ENCODE measurements around the gene PIK3R1. TPM values are rescaled to one million over a fixed set of nuclear protein-coding genes. Genes with fewer than 3 reads are reported as not detected.

The PIK3R1 gene
- total and polyA plus RNA-seq, 2 of the 4 experiments (the other 2 are of a cell fraction), result 2.4 to 9.3 TPM

- POLR2A ChIA-PET (ENCODE audit: unreplicated experiment), result no interaction called here
- no TSS peak for BruUV-seq (replicated peaks)
- no CpG with 5 or more reads among the region's 2 CpGs for WGBS, 2 experiments (ENCODE audit: extremely low coverage in 2 of 2, insufficient read length in 1 of 2)
Measured at GRCh38 chr5:68348447-68349222, 133.1 kb downstream of the PIK3R1 start.

More at GRCh38 chr5:68348447-68349222, 133.1 kb downstream of the PIK3R1 start:
- Histone ChIP-seq H2BK15ac (ENCODE audit: low read depth, low read length) (no peak overlapping the region), H3K27me3 (ENCODE audit: control insufficient read depth, insufficient read depth, low read length) (peaks cover 3% of the 10 kb centered on the region; the same call in 1 of the 2 replicates), H3K56ac (ENCODE audit: extremely low read depth, insufficient read depth, low read length) (no peak overlapping the region), H2AK5ac (ENCODE audit: low read depth, low read length) (no peak overlapping the region), H3K4me1 (ENCODE audit: control insufficient read depth, insufficient read depth, low read length) (peaks cover 1% of the 10 kb centered on the region; the same call in 1 of the 2 replicates), H3K4ac (ENCODE audit: low read depth, low read length) (no peak overlapping the region), H2BK20ac (ENCODE audit: low read depth, low read length) (no peak overlapping the region), H3K14ac (replicated peaks; ENCODE audit: low read depth, low read length) (no peak overlapping the region), H3K9me1 (ENCODE audit: insufficient read depth, low read length) (0 out of 2 replicates have a peak, but pooled peaks cover 3% of the 10 kb centered on the region), H4K91ac (ENCODE audit: insufficient read depth, low read depth, low read length) (no peak overlapping the region), H3K36me3 (ENCODE audit: control insufficient read depth, insufficient read depth, low read length) (no peaks in the 10 kb centered on the region), H3K27ac (ENCODE audit: insufficient read depth, low read length) (no peak overlapping the region), H3K9ac (ENCODE audit: low read depth, low read length) (no peak overlapping the region), H4K20me1 (ENCODE audit: insufficient read depth, low read length) (no peaks in the 10 kb centered on the region), H3K4me2 (ENCODE audit: low read depth, low read length) (no peak overlapping the region), H3K4me3 (ENCODE audit: insufficient read depth, low read depth, low read length) (no peak overlapping the region), H3K23ac (ENCODE audit: low read depth, low read length) (no peak overlapping the region), H2BK120ac (ENCODE audit: low read depth, low read length) (no peak overlapping the region), H3K79me1 (ENCODE audit: low read depth in 1 of 2, low read length in 2 of 2) (no peaks in the 10 kb centered on the region), H2BK5ac (ENCODE audit: low read depth, low read length, poor library complexity, severe bottlenecking) (no peak overlapping the region), H4K8ac (ENCODE audit: low read depth in 2 of 2, low read length in 2 of 2) (no peak overlapping the region), H4K5ac (ENCODE audit: low read depth, low read length) (no peak overlapping the region), H3K18ac (ENCODE audit: low read depth, low read length) (no peak overlapping the region), H3K9me3 (ENCODE audit: control insufficient read depth, insufficient read depth, low read length) (no peaks in the 10 kb centered on the region), H2AFZ (replicated peaks; ENCODE audit: low read length, poor library complexity) (no peak overlapping the region), H2AK9ac (replicated peaks; ENCODE audit: low read depth, low read length, poor library complexity) (no peak overlapping the region)
- TF ChIP-seq MAFK (IDR thresholded peaks at IDR 0.05; ENCODE audit: low read depth, low read length) (no peak), POLR2A (IDR thresholded peaks at IDR 0.05; ENCODE audit: low read depth, low read length) (no peak), CTCF (conservative IDR thresholded peaks at IDR 0.05; ENCODE audit: low read depth, low read length) (no peak), SMC3 (IDR thresholded peaks at IDR 0.05; ENCODE audit: low read depth, low read length) (no peak), USF2 (IDR thresholded peaks at IDR 0.05; ENCODE audit: low read depth, low read length) (no peak), BHLHE40 (IDR thresholded peaks at IDR 0.05; ENCODE audit: low read depth, low read length) (no peak), MXI1 (IDR thresholded peaks at IDR 0.05; ENCODE audit: borderline replicate concordance, low read depth, low read length) (no peak), CHD1 (IDR thresholded peaks at IDR 0.05; ENCODE audit: low read depth, low read length) (no peak), CEBPB (IDR thresholded peaks at IDR 0.05; ENCODE audit: low read depth, low read length) (no peak), RFX5 (IDR thresholded peaks at IDR 0.05; ENCODE audit: low read depth, low read length) (no peak), ELK1 (IDR thresholded peaks at IDR 0.05; ENCODE audit: borderline replicate concordance, low read depth, low read length) (no peak), NFE2L2 (IDR thresholded peaks at IDR 0.05; ENCODE audit: low read depth, low read length) (no peak), RCOR1 (IDR thresholded peaks at IDR 0.05; ENCODE audit: insufficient replicate concordance, low read length) (no peak)
- in situ Hi-C loops (cut with MboI; ENCODE audit: low sequenced_read_pairs), result no loop called here
- dilution Hi-C loops (cut with HindIII; ENCODE audit: low sequenced_read_pairs, unreplicated experiment), result no loop called here
- CTCF ChIA-PET, result interaction anchor here (1.1 kb wide), 1 partner anchor 11 kb away, joined by 3 read pairs; no protein-coding TSS in a partner anchor
- intact Hi-C loops (cut with micrococcal nuclease), result no loop called here
- DNase-seq (no peak), ATAC-seq (ENCODE audit: low read depth) (no peak)
